Measurements from ENCODE around the gene GAB3. TPM values are rescaled to one million over a fixed set of nuclear protein-coding genes. Genes with fewer than 3 reads are reported as not detected.
A peak's percentile ranks its signal among the peaks of the same experiment; 100 is the strongest.

GAB3 gene
- total RNA-seq, 2 experiments from 2014 or later = 10.5 to 12.0 TPM

DNA sequence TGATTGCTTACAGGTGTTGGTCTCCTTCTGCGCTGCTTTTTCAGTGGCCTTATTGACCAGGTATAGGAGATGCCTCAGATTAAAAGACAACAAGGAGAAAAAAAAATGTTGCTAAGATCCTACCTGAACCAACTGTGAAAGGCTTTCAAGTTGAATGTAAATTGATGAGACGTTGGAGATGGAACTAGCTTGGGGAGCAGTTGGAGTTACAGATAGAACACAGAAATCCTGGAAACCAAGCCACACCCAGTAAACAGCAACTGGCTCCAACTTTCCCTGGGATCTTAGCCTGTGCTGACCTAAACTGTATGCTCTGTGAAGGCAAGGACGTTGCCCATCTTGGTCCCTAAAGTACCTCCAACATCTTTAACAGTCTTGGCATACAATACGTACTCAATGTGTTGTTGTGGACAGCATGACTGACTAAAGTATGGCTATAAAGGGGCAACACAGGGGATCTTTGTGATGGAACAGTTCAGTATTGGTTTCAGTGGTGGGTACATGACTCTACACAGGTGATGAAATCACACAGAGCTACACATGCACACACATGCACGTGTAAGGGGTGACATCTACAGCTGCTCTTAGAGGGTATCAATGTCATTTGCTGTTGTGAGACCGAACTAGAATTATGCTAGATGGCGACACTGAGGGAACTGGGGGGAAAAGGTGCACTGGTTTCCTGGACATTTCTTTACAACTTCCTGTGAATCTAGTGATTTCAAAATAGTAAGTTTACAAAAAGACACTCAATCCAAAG is 22.3 kb downstream of the GAB3 start:
- DNase-seq = no peak
- no peaks in the 10 kb centered on the region for H3K27me3 Mint-ChIP-seq
- CTCF ChIA-PET = interaction anchor here (1.5 to 4.1 kb wide), 2 partner anchors 9 to 10 kb away, joined by 4 to 23 read pairs; no protein-coding TSS in a partner anchor
- peaks cover 30% of the 10 kb centered on the region for H3K36me3 Mint-ChIP-seq (ENCODE audit: low read depth)
- peaks cover 97% of the 10 kb centered on the region for H3K4me1 Mint-ChIP-seq
- POLR2A ChIA-PET = interaction anchor here (1.4 to 3.8 kb wide), 2 partner anchors 10 to 20 kb away, joined by 5 to 12 read pairs; no protein-coding TSS in a partner anchor
- H3K9me3 Mint-ChIP-seq = no peaks in the 10 kb centered on the region
- H3K27ac Mint-ChIP-seq = peak overlapping the region; percentile 35
- no peak overlapping the region for H3K4me3 Mint-ChIP-seq

DNA sequence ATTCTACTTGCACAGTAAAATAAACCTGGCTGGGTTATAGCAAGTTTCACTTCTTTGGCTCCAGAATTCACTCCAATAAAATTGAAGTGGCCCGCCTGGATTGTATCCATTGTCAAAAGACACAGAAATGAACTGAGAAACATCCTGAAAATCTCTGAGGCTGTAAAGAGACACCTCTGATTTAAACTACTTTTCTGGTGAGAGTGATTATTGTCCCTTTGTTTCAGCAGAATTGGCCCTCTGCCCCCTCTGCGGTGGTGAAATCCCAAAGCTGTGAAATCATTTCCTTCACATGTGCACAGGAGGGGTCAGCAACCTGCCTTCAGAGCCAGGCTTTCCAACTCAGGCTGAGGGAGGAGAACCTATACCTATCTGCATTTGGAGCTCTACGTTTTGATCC is 23.0 kb downstream of the GAB3 start:
- no peak for DNase-seq
- ChIA-PET CTCF (interaction anchor here (1.5 kb wide), 1 partner anchor 10 kb away, joined by 4 read pairs; no protein-coding TSS in a partner anchor), POLR2A (interaction anchor here (1.4 to 3.8 kb wide), 2 partner anchors 9 to 21 kb away, joined by 5 to 12 read pairs; no protein-coding TSS in a partner anchor)
- no peak overlapping the region for H3K27ac Mint-ChIP-seq
- H3K9me3 Mint-ChIP-seq = no peaks in the 10 kb centered on the region
- H3K36me3 Mint-ChIP-seq (ENCODE audit: low read depth) = peaks cover 37% of the 10 kb centered on the region
- H3K4me3 Mint-ChIP-seq = no peak overlapping the region
- H3K4me1 Mint-ChIP-seq = peaks cover 96% of the 10 kb centered on the region
- no peaks in the 10 kb centered on the region for H3K27me3 Mint-ChIP-seq

DNA sequence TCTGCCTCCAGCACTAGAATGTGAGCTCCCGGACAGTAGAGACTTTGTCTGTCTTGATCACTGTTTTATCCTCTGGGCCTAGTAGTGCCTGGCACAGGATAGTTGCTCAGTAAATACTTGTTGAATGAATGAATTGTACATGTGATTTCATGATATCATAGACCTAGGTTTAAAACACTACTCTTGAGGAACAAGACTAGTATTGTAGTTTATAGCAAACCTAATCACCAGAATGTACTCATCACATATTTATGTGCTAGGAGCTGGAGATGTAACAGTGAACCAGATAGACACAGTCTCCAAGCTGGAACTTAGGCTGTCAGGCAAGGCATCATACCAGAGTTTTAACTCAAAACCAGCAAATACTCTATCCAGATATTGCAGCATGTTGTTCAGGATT is 23.5 kb downstream of the GAB3 start:
- Mint-ChIP-seq H3K4me3 (no peak overlapping the region), H3K36me3 (ENCODE audit: low read depth) (peaks cover 38% of the 10 kb centered on the region), H3K9me3 (no peaks in the 10 kb centered on the region), H3K27me3 (no peaks in the 10 kb centered on the region), H3K27ac (no peak overlapping the region), H3K4me1 (peaks cover 94% of the 10 kb centered on the region)
- no peak for DNase-seq
- ChIA-PET POLR2A (interaction anchor here (3.8 kb wide), 1 partner anchor 9 kb away, joined by 12 read pairs; no protein-coding TSS in a partner anchor), CTCF (interaction anchor here (1.5 kb wide), 1 partner anchor 11 kb away, joined by 4 read pairs; no protein-coding TSS in a partner anchor)

DNA sequence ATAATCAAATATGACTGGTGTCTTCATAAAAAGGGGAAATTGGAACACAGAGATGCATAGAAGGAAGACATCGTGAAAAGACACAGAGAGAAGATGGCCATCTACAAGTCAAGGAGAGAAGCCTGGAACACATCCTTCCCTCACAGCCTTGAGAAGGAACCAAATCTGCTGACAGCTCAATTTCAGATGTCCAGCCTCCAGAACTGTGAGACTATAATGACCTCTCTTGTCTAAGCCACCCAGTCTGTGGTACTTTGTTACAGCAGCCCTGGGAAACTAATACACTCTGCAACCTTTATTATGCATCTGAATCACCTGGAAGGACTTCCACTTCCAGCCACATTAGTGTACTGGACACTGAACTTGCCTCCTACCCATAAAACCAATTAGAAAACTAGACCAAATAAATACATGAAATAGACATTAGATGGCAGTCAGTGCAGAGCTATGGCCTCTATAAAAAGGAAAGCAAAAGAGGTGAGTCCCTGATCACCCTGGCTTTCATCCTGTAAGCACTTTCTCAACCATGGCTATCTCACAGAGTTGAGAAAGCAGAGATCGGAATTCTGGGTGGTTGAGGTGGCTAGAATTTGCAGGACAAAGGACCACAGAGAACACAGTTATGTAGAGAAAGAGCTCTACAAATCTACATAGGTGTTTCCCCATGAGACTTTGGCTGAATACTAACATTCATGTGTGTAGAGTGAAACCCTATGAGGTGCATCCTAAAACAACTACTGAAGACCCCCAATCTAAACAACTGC is 25.7 kb downstream of the GAB3 start:
- peaks cover 7% of the 10 kb centered on the region for H3K9me3 Mint-ChIP-seq
- peaks cover 37% of the 10 kb centered on the region for H3K36me3 Mint-ChIP-seq (ENCODE audit: low read depth)
- no peak for DNase-seq
- H3K27me3 Mint-ChIP-seq = no peaks in the 10 kb centered on the region
- peaks cover 88% of the 10 kb centered on the region for H3K4me1 Mint-ChIP-seq
- POLR2A ChIA-PET = interaction anchor here (1.0 to 2.7 kb wide), 5 partner anchors 13 to 327 kb away, joined by 3 to 14 read pairs (median 4); partner anchors contain the start of gene RPL10
- H3K27ac Mint-ChIP-seq = peak overlapping the region; percentile 81
- CTCF ChIA-PET = interaction anchor here (0.6 to 3.5 kb wide), 6 partner anchors 8 to 39 kb away, joined by 3 to 44 read pairs (median 4); partner anchors contain the start of gene GAB3
- H3K4me3 Mint-ChIP-seq = no peak overlapping the region

DNA sequence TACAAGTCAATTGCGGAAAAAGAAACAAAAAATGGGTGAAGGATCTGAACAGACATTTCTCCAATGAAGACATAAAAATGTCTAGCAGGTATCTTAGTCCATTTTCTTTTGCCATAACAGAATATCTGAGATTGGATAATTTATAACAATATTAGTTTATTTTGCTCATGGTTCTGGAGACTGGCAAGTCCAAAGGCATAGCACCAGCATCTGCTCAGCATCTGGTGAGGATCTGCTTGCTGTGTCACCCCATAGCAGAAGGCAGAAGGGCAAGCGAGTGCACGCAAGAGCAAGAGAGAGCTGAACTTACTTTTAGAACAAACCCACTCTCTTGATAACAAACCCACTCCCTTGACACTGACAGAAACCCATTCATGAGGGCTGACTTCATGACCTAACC is 29.7 kb downstream of the GAB3 start:
- no peaks in the 10 kb centered on the region for H3K27me3 Mint-ChIP-seq
- DNase-seq = no peak
- H3K4me3 Mint-ChIP-seq = no peak overlapping the region
- no peak overlapping the region for H3K27ac Mint-ChIP-seq
- peaks cover 87% of the 10 kb centered on the region for H3K4me1 Mint-ChIP-seq
- H3K9me3 Mint-ChIP-seq = peaks cover 7% of the 10 kb centered on the region
- ChIA-PET CTCF (no interaction called here), POLR2A (no interaction called here)
- H3K36me3 Mint-ChIP-seq (ENCODE audit: low read depth) = peaks cover 24% of the 10 kb centered on the region

DNA sequence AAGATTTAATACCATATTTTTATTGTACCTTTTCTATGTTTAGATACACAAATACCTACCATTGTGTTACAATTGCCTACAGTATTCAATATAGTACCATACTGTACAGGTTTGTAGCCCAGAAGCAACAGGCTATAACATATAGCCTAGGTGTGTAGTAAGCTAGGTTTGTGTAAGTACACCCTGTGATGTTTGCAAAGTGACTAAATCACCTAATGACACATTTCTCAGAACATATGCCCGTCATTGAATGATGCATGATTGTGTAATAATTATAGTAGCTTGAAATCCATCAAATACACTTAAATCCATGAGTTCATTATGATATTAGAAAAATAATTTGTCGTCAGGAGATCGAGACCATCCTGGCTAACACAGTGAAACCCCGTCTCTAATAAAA is 30.8 kb downstream of the GAB3 start:
- Mint-ChIP-seq H3K4me3 (no peak overlapping the region), H3K27me3 (no peaks in the 10 kb centered on the region), H3K9me3 (peaks cover 7% of the 10 kb centered on the region), H3K36me3 (ENCODE audit: low read depth) (peaks cover 22% of the 10 kb centered on the region), H3K4me1 (peaks cover 80% of the 10 kb centered on the region), H3K27ac (peak overlapping the region; percentile 35)
- no peak for DNase-seq
- POLR2A ChIA-PET = interaction anchor here (1.4 to 4.8 kb wide), 5 partner anchors 9 to 42 kb away, joined by 4 to 32 read pairs (median 12); partner anchors contain the start of genes DKC1 and GAB3
- CTCF ChIA-PET = interaction anchor here (1.0 to 5.0 kb wide), 5 partner anchors 10 to 42 kb away, joined by 3 to 71 read pairs (median 5); partner anchors contain the start of genes DKC1 and GAB3

DNA sequence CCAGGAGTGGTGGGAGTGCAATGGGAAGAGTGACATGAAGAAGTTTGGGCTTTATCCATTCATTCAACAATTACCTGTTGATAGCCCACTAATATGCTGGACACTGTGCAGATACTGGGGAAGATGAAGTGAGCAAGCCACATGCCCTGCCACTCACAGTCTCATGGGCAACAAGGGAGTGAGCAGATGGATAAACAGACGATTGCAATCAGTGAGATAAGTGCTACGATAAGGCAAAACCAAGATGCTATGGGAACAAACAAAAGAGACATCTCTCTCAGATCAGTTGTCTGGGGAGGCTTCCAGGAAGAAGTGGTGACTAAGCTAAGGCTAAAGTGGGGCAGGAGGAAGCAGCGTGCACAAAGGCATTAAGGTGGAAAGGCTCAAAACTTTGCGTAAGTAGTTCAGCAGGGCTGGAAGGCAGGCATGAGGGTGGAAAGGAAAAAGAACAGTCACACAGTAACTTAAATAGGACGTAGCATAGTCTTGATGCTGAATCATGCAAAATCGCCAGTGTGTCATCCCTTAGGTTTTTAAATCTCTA is 31.7 kb downstream of the GAB3 start:
- ChIA-PET POLR2A (interaction anchor here (1.4 to 4.8 kb wide), 6 partner anchors 9 to 43 kb away, joined by 4 to 32 read pairs (median 10); partner anchors contain the start of genes DKC1 and GAB3), CTCF (interaction anchor here (0.9 to 5.0 kb wide), 6 partner anchors 11 to 43 kb away, joined by 3 to 71 read pairs (median 4); partner anchors contain the start of genes DKC1 and GAB3)
- Mint-ChIP-seq H3K9me3 (peaks cover 7% of the 10 kb centered on the region), H3K27ac (peak overlapping the region; percentile 85), H3K4me1 (peaks cover 80% of the 10 kb centered on the region), H3K4me3 (no peak overlapping the region), H3K27me3 (no peaks in the 10 kb centered on the region), H3K36me3 (ENCODE audit: low read depth) (peaks cover 24% of the 10 kb centered on the region)
- peak; percentile 61 for DNase-seq

DNA sequence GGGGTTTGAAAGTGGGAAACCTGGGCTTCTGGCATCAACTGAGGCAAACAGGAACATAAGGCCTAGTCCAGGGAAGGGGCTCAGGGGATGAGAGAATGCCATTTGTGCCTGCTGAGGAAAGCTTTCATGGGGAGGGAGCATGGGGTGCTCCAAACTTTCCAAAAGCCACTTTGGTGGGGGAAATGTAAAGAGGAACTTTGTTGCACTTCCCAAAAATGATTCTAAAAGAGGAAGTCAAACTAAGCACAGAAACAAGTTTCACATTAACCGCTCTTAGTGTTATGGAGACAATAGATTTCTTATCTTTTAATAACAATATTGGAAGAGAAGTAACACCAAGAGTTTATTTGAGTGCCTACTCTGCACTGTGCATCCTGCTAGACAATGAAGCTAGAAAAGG is 32.3 kb downstream of the GAB3 start:
- no peak for DNase-seq
- Mint-ChIP-seq H3K27me3 (no peaks in the 10 kb centered on the region), H3K4me1 (peaks cover 78% of the 10 kb centered on the region), H3K27ac (peak overlapping the region; percentile 85), H3K9me3 (peaks cover 7% of the 10 kb centered on the region), H3K36me3 (ENCODE audit: low read depth) (peaks cover 23% of the 10 kb centered on the region), H3K4me3 (no peak overlapping the region)
- ChIA-PET CTCF (interaction anchor here (1.1 to 5.0 kb wide), 6 partner anchors 7 to 63 kb away, joined by 3 to 71 read pairs (median 6); partner anchors contain the start of genes DKC1 and GAB3), POLR2A (interaction anchor here (1.3 to 4.8 kb wide), 5 partner anchors 10 to 44 kb away, joined by 5 to 32 read pairs (median 12); partner anchors contain the start of genes DKC1 and GAB3)

DNA sequence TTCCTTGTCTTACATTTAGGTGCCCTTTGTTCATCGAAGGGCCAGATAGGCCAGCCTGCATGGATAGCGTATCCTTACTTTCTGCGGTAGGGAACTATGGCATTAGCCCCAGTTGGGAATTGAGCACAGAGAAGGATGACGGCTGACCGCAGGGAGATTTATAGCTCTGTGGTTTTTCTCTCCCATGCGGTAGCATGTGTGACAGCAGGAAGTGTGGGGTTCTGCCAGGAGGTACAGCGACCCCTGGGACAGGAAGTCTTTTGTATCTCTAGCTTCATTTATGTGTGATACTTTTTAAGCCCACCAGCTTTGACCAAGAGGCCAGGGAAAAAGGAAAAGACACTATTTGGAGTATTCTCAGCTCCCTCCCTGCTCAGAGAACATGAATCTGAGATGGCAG is 33.1 kb downstream of the GAB3 start:
- Mint-ChIP-seq H3K36me3 (ENCODE audit: low read depth) (peaks cover 18% of the 10 kb centered on the region), H3K27ac (peak overlapping the region; percentile 85), H3K9me3 (peaks cover 7% of the 10 kb centered on the region), H3K4me1 (peaks cover 78% of the 10 kb centered on the region), H3K4me3 (peak overlapping the region; percentile 21), H3K27me3 (no peaks in the 10 kb centered on the region)
- DNase-seq = peak; percentile 27
- POLR2A ChIA-PET = interaction anchor here (1.3 to 4.8 kb wide), 4 partner anchors 11 to 45 kb away, joined by 5 to 32 read pairs (median 10); partner anchors contain the start of genes DKC1 and GAB3
- CTCF ChIA-PET = interaction anchor here (1.0 to 5.0 kb wide), 5 partner anchors 8 to 119 kb away, joined by 3 to 71 read pairs (median 7); partner anchors contain the start of gene GAB3

DNA sequence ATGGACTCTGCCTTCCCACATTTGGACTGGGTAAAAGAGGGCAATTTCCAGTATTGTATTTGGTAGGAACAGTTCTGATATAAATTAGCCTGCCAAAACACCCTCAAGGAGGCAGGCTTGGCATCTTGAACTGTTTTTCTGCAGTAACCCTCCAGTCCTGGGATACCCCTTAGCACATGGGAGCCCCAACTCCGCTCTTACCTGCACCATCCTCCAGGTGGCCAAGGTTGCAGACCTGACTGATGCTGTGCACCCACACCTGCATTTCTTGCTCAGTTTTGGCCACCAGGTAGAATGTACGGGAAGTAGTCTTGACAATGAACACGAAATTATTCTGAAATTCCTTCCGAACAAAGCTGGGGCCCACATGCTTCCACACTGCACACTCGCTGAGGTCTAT is 35.1 kb downstream of the GAB3 start:
- DNase-seq = no peak
- Mint-ChIP-seq H3K4me1 (peaks cover 84% of the 10 kb centered on the region), H3K27ac (no peak overlapping the region), H3K36me3 (ENCODE audit: low read depth) (peaks cover 26% of the 10 kb centered on the region), H3K27me3 (no peaks in the 10 kb centered on the region), H3K4me3 (no peak overlapping the region), H3K9me3 (no peaks in the 10 kb centered on the region)
- ChIA-PET CTCF (interaction anchor here (0.7 to 5.0 kb wide), 2 partner anchors 22 to 34 kb away, joined by 3 to 71 read pairs; partner anchors contain the start of gene GAB3), POLR2A (interaction anchor here (4.8 kb wide), 1 partner anchor 34 kb away, joined by 32 read pairs; the partner anchor contains the start of gene GAB3)

DNA sequence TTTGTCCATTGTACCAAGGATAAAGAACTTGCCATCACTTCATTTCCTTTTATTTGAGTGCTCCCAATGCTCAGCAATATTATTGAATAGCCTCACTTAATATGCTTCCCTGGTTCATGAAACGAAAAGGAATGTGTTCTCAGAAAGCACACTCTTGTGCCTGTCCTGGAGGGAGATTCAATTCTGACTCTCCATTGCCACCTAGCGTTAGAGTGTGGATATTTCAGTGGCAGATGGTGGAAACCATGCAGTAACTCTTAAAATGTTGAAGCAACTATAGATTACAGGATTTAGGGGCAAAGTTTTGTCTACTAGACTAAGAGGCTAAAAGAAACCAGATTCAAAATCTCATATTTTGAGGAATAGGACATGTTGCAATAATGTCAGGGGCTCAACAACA is 36.0 kb downstream of the GAB3 start:
- CTCF ChIA-PET = no interaction called here
- Mint-ChIP-seq H3K4me1 (peaks cover 81% of the 10 kb centered on the region), H3K36me3 (ENCODE audit: low read depth) (peaks cover 28% of the 10 kb centered on the region), H3K9me3 (no peaks in the 10 kb centered on the region), H3K4me3 (no peak overlapping the region), H3K27me3 (no peaks in the 10 kb centered on the region), H3K27ac (peak overlapping the region; percentile 27)
- POLR2A ChIA-PET = no interaction called here
- DNase-seq = peak; percentile 49

All from activated CD4-positive, alpha-beta memory T cell treated with anti-CD3 and anti-CD28 coated beads, Interleukin-2, amount 10 ng/mL, durations not matched to agents 7 days and 5 days (primary cell).